Suprapubic skin (tissue), 4 donors: ENCODE results near the gene EPHB1. TPM values are rescaled to one million over a fixed set of nuclear protein-coding genes. Genes with fewer than 3 reads are reported as not detected.

Source experiments
- DNase-seq, 2 donors: peaks; one replicate each; pipeline ENCODE4 v3.0.0-alpha.2; 2019; ENCODE audit warnings: low spot score in 2 of 2
- H3K27ac ChIP-seq: fragments of 200-600 bp; sonication (generic); one replicate; pipeline ENCODE4 v1.5.1; 2019
- H3K27me3 ChIP-seq: fragments of 200-600 bp; sonication (generic); one replicate; pipeline ENCODE4 v1.5.1; 2019
- H3K36me3 ChIP-seq: fragments of 200-600 bp; sonication (generic); one replicate; pipeline ENCODE4 v1.5.1; 2019
- H3K4me1 ChIP-seq: fragments of 200-600 bp; sonication (generic); one replicate; pipeline ENCODE4 v1.5.1; 2019
- H3K4me3 ChIP-seq: fragments of 200-600 bp; sonication (generic); one replicate; pipeline ENCODE4 v1.5.1; 2019; ENCODE audit warnings: mild to moderate bottlenecking
- H3K9me3 ChIP-seq: fragments of 200-600 bp; sonication (generic); one replicate; pipeline ENCODE4 v1.5.1; 2019
- EP300 ChIP-seq: sonication (generic); formaldehyde crosslinking; IDR thresholded peaks from one replicate; pipeline ENCODE4 v1.6.1; 2017; ENCODE audit warnings: antibody characterized with exemption
- POLR2A ChIP-seq, 2 donors: fragments of 450-650 bp; IDR thresholded peaks; one replicate each; pipeline ENCODE4 v1.6.1; 2017; ENCODE audit warnings: antibody characterized with exemption in 2 of 2, mild to moderate bottlenecking in 2 of 2, moderate library complexity in 2 of 2
- POLR2AphosphoS5 ChIP-seq, 3 donors: sonication (generic); formaldehyde crosslinking; IDR thresholded peaks; one replicate each; pipeline ENCODE4 v1.6.1; 2017; ENCODE audit warnings: antibody characterized with exemption in 3 of 3
- WGBS: methylation state at CpG from one replicate; pipeline ENCODE4 v1.1.5; 2018; 5-methylcytosine and 5-hydroxymethylcytosine counted together
- total RNA-seq, 4 donors: library from RNA; depleted of rRNA; stranded (reverse); fragments of >200 nt; gene quantifications; one replicate each; pipeline ENCODE4 v1.1.0, GENCODE V29; 2016
- TF ChIP-seq, protein P1 (sequence below), 2 donors: fragments of 200-600 bp in 1 of 2; fragments of 450-650 bp in 1 of 2; sonication (generic) in 1 of 2; IDR thresholded peaks; one replicate each; pipeline ENCODE4 v1.5.1; 2016 to 2019; ENCODE audit warnings: antibody characterized with exemption in 2 of 2, mild to moderate bottlenecking in 1 of 2, moderate library complexity in 1 of 2

The EPHB1 gene
- total RNA-seq, 4 donors from 2014 or later: 8.5 to 30.7 (median 18.5) TPM

DNA sequence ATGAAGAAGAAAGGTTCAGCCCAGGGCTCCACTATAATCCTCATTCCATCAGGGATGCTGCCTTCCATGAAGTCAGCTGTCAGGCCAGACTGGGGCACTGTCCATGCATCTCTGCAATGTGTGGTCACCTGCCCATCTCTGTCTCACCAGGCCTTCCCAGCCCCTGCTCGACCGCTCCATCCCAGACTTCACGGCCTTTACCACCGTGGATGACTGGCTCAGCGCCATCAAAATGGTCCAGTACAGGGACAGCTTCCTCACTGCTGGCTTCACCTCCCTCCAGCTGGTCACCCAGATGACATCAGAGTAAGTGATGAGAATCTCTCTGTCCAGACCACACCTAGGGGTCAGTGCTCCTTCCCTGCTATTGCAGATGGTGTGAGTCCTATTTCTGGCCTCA, 454.1 kb downstream of the EPHB1 start:
- WGBS: 98% methylated on average over 5 of the region's 5 CpGs
- Histone ChIP-seq H3K9me3 (no peaks in the 10 kb centered on the region), H3K27ac (no peak overlapping the region), H3K27me3 (no peaks in the 10 kb centered on the region), H3K4me3 (no peak overlapping the region), H3K36me3 (no peaks in the 10 kb centered on the region), H3K4me1 (no peaks in the 10 kb centered on the region)
- no peak for DNase-seq
- TF ChIP-seq, protein P1, sequence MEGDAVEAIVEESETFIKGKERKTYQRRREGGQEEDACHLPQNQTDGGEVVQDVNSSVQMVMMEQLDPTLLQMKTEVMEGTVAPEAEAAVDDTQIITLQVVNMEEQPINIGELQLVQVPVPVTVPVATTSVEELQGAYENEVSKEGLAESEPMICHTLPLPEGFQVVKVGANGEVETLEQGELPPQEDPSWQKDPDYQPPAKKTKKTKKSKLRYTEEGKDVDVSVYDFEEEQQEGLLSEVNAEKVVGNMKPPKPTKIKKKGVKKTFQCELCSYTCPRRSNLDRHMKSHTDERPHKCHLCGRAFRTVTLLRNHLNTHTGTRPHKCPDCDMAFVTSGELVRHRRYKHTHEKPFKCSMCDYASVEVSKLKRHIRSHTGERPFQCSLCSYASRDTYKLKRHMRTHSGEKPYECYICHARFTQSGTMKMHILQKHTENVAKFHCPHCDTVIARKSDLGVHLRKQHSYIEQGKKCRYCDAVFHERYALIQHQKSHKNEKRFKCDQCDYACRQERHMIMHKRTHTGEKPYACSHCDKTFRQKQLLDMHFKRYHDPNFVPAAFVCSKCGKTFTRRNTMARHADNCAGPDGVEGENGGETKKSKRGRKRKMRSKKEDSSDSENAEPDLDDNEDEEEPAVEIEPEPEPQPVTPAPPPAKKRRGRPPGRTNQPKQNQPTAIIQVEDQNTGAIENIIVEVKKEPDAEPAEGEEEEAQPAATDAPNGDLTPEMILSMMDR (IDR thresholded peaks at IDR 0.05): no peak
- TF ChIP-seq POLR2A (IDR thresholded peaks at IDR 0.05) (no peak), POLR2AphosphoS5 (IDR thresholded peaks at IDR 0.05) (no peak), EP300 (no peak)

GRCh38 chr3:135258916-135259315, 463.9 kb downstream of the EPHB1 start:
- DNase-seq: no peak
- Histone ChIP-seq H3K36me3 (no peaks in the 10 kb centered on the region), H3K27me3 (no peaks in the 10 kb centered on the region), H3K27ac (no peak overlapping the region), H3K9me3 (no peaks in the 10 kb centered on the region), H3K4me1 (no peaks in the 10 kb centered on the region), H3K4me3 (no peak overlapping the region)
- no peak for TF ChIP-seq POLR2A (IDR thresholded peaks at IDR 0.05)
- 90% methylated on average over 3 of the region's 3 CpGs for WGBS

DNA sequence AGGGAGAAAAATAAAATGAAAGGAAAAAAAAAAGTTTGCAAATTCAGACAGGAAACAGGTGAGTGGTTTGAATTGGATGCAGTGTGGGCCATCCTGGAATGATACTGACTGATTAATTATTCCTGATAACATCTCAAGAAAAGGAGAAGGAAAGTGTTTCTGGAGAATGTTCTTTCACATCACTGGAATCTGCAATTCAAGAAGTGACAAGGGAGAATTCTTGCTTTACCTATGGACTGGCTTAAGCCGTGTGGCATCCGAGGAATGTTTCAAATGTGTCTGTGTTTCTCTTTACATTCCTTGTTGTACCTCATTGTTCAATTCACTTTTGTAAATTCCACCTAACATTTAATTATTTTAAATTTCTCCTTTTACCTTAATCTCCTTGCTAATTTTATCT, 465.0 kb downstream of the EPHB1 start:
- Histone ChIP-seq H3K27me3 (no peaks in the 10 kb centered on the region), H3K4me3 (no peak overlapping the region), H3K27ac (no peak overlapping the region), H3K36me3 (no peaks in the 10 kb centered on the region), H3K9me3 (no peaks in the 10 kb centered on the region), H3K4me1 (no peaks in the 10 kb centered on the region)
- no peak for TF ChIP-seq POLR2AphosphoS5 (IDR thresholded peaks at IDR 0.05)
- no peak for TF ChIP-seq EP300
- TF ChIP-seq POLR2A (IDR thresholded peaks at IDR 0.05): no peak
- TF ChIP-seq, protein P1 (IDR thresholded peaks at IDR 0.05): no peak
- WGBS: 86% methylated on average over 2 of the region's 2 CpGs
- no peak for DNase-seq

GRCh38 chr3:135261214-135261775, 466.2 kb downstream of the EPHB1 start:
- no peak for TF ChIP-seq POLR2A (IDR thresholded peaks at IDR 0.05)
- no peak for TF ChIP-seq POLR2AphosphoS5 (IDR thresholded peaks at IDR 0.05)
- TF ChIP-seq, protein P1 (IDR thresholded peaks at IDR 0.05): no peak
- no peak for TF ChIP-seq EP300
- H3K27me3 ChIP-seq: no peaks in the 10 kb centered on the region
- no peak overlapping the region for H3K27ac ChIP-seq
- H3K9me3 ChIP-seq: no peaks in the 10 kb centered on the region
- H3K4me1 ChIP-seq: no peaks in the 10 kb centered on the region
- no peak overlapping the region for H3K4me3 ChIP-seq
- H3K36me3 ChIP-seq: no peaks in the 10 kb centered on the region
- 86% methylated on average over 6 of the region's 6 CpGs for WGBS
- DNase-seq: no peak

GRCh38 chr3:135261916-135262315, 466.9 kb downstream of the EPHB1 start:
- H3K9me3 ChIP-seq: no peaks in the 10 kb centered on the region
- no peak for DNase-seq
- H3K27ac ChIP-seq: no peak overlapping the region
- H3K36me3 ChIP-seq: no peaks in the 10 kb centered on the region
- WGBS: 85% methylated on average over 1 of the region's 1 CpG
- H3K4me1 ChIP-seq: no peaks in the 10 kb centered on the region
- TF ChIP-seq, protein P1 (IDR thresholded peaks at IDR 0.05): no peak
- TF ChIP-seq POLR2AphosphoS5 (IDR thresholded peaks at IDR 0.05) (no peak), EP300 (no peak), POLR2A (IDR thresholded peaks at IDR 0.05) (no peak)
- no peaks in the 10 kb centered on the region for H3K27me3 ChIP-seq
- no peak overlapping the region for H3K4me3 ChIP-seq

DNA sequence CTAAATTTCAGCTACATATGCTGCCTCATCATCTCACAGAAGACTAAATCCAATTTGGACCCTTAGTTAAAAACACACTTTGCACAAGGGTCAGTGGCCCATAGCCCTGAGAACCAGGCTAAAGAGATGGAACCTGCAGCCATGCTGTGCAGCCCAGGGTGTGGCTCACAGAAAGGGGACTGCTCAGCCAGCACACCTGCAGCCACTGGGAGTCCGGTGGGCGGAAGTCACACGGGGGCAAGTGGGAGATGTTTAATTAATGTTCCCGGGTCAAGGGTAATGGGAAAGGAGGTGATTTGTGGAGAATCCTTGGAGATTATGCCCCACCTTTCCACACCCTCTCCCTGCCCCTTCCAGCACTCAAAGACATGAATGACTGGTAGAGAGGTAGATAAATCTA, 467.4 kb downstream of the EPHB1 start:
- H3K9me3 ChIP-seq: no peaks in the 10 kb centered on the region
- WGBS: 92% methylated on average over 4 of the region's 4 CpGs

More for the DNA sequence above, 467.4 kb downstream of the EPHB1 start:
- no peak for DNase-seq
- Histone ChIP-seq H3K4me3 (no peak overlapping the region), H3K4me1 (no peaks in the 10 kb centered on the region), H3K27ac (no peak overlapping the region), H3K27me3 (no peaks in the 10 kb centered on the region), H3K36me3 (no peaks in the 10 kb centered on the region)
- TF ChIP-seq POLR2A (IDR thresholded peaks at IDR 0.05) (no peak), EP300 (no peak), POLR2AphosphoS5 (IDR thresholded peaks at IDR 0.05) (no peak)
- TF ChIP-seq, protein P1 (IDR thresholded peaks at IDR 0.05): no peak
